H7 (cell line): ENCODE data around the gene RASAL3. TPM values are rescaled to one million over a fixed set of nuclear protein-coding genes. Genes with fewer than 3 reads are reported as not detected.

Source experiments
- DNase-seq: peaks from one replicate; pipeline ENCODE4 v3.0.0; 2012
- H3K27me3 ChIP-seq: 2 replicates; pipeline ENCODE4 v1.6.0; 2011; ENCODE audit warnings: mild to moderate bottlenecking, low read length; ENCODE audit not compliant: control insufficient read depth, insufficient read depth
- H3K36me3 ChIP-seq: replicated peaks from 2 replicates; pipeline ENCODE4 v1.5.1; 2011; ENCODE audit warnings: low read length; ENCODE audit not compliant: control insufficient read depth, insufficient read depth
- H3K4me3 ChIP-seq: 2 replicates; pipeline ENCODE4 v1.5.1; 2011; ENCODE audit warnings: low read depth, mild to moderate bottlenecking, control low read depth, low read length, moderate library complexity; ENCODE audit not compliant: insufficient read depth
- total RNA-seq: library from RNA; depleted of rRNA; stranded (reverse); fragments of >200 nt; shearing (Covaris generic); gene quantifications from 2 replicates; pipeline ENCODE4 v1.2.3, GENCODE V29; 2014

RASAL3 gene
- total RNA-seq, 1 experiment from 2014 or later: not detected

- H3K27me3 ChIP-seq: peaks cover 12% of the 10 kb centered on the region; the same call in 1 of the 2 replicates
- DNase-seq: no peak
- H3K4me3 ChIP-seq: no peak overlapping the region
- no peaks in the 10 kb centered on the region for H3K36me3 ChIP-seq
Observed at GRCh38 chr19:15448044-15448777, 16.1 kb downstream of the RASAL3 start.

- H3K36me3 ChIP-seq: no peaks in the 10 kb centered on the region
- peaks cover 5% of the 10 kb centered on the region; the same call in 1 of the 2 replicates for H3K27me3 ChIP-seq
- no peak overlapping the region for H3K4me3 ChIP-seq
- DNase-seq: no peak
Observed at GRCh38 chr19:15447057-15447456, 17.3 kb downstream of the RASAL3 start.

- no peaks in the 10 kb centered on the region for H3K36me3 ChIP-seq
- DNase-seq: no peak
- H3K27me3 ChIP-seq: peaks cover 5% of the 10 kb centered on the region; the same call in 1 of the 2 replicates
- H3K4me3 ChIP-seq: no peak overlapping the region
Observed at GRCh38 chr19:15445807-15446376, 18.5 kb downstream of the RASAL3 start.

- Histone ChIP-seq H3K27me3 (peaks cover 5% of the 10 kb centered on the region; the same call in 1 of the 2 replicates), H3K4me3 (no peak overlapping the region), H3K36me3 (no peaks in the 10 kb centered on the region)
- DNase-seq: no peak
Observed at GRCh38 chr19:15445227-15445605, 19.1 kb downstream of the RASAL3 start.

- Histone ChIP-seq H3K27me3 (peaks cover 5% of the 10 kb centered on the region; the same call in 1 of the 2 replicates), H3K4me3 (no peak overlapping the region), H3K36me3 (no peaks in the 10 kb centered on the region)
- DNase-seq: no peak
Observed at GRCh38 chr19:15444505-15445226, 19.7 kb downstream of the RASAL3 start.

GRCh38 chr19:15443838-15444237, 20.5 kb downstream of the RASAL3 start:
- Histone ChIP-seq H3K27me3 (peaks cover 3% of the 10 kb centered on the region; the same call in 1 of the 2 replicates), H3K4me3 (no peak overlapping the region), H3K36me3 (no peaks in the 10 kb centered on the region)
- no peak for DNase-seq

- no peaks in the 10 kb centered on the region for H3K36me3 ChIP-seq
- no peak for DNase-seq
- no peak overlapping the region for H3K4me3 ChIP-seq
- H3K27me3 ChIP-seq: peaks cover 3% of the 10 kb centered on the region; the same call in 1 of the 2 replicates
Observed at GRCh38 chr19:15443325-15443724, 21.0 kb downstream of the RASAL3 start.

- H3K36me3 ChIP-seq: no peaks in the 10 kb centered on the region
- peaks cover 1% of the 10 kb centered on the region; the same call in 1 of the 2 replicates for H3K27me3 ChIP-seq
- no peak for DNase-seq
- no peak overlapping the region for H3K4me3 ChIP-seq
Observed at GRCh38 chr19:15442142-15442920, 22.0 kb downstream of the RASAL3 start.

- Histone ChIP-seq H3K4me3 (no peak overlapping the region), H3K27me3 (no peaks in the 10 kb centered on the region; the same call in 1 of the 2 replicates), H3K36me3 (no peaks in the 10 kb centered on the region)
- no peak for DNase-seq
Observed at GRCh38 chr19:15441317-15441716, 23.0 kb downstream of the RASAL3 start.

GRCh38 chr19:15439821-15440641, 24.3 kb downstream of the RASAL3 start:
- no peaks in the 10 kb centered on the region for H3K36me3 ChIP-seq
- H3K4me3 ChIP-seq: no peak overlapping the region
- no peaks in the 10 kb centered on the region; the same call in 1 of the 2 replicates for H3K27me3 ChIP-seq
- no peak for DNase-seq

GRCh38 chr19:15439078-15439799, 25.1 kb downstream of the RASAL3 start:
- Histone ChIP-seq H3K27me3 (no peaks in the 10 kb centered on the region; the same call in 1 of the 2 replicates), H3K36me3 (no peaks in the 10 kb centered on the region), H3K4me3 (no peak overlapping the region)
- no peak for DNase-seq

GRCh38 chr19:15438577-15438976, 25.8 kb downstream of the RASAL3 start:
- H3K4me3 ChIP-seq: no peak overlapping the region
- DNase-seq: no peak
- no peaks in the 10 kb centered on the region for H3K36me3 ChIP-seq
- no peaks in the 10 kb centered on the region; the same call in 1 of the 2 replicates for H3K27me3 ChIP-seq

- Histone ChIP-seq H3K4me3 (no peak overlapping the region), H3K36me3 (no peaks in the 10 kb centered on the region), H3K27me3 (no peaks in the 10 kb centered on the region; the same call in 1 of the 2 replicates)
- no peak for DNase-seq
Observed at GRCh38 chr19:15438124-15438496, 26.2 kb downstream of the RASAL3 start.
